Measurements from ENCODE around the gene KRTCAP2. TPM values are rescaled to one million over a fixed set of nuclear protein-coding genes. Genes with fewer than 3 reads are reported as not detected.
A peak's percentile ranks its signal among the peaks of the same experiment; 100 is the strongest.
"Not testable (repeated sequence)": the region's sequence is repeated elsewhere in the genome, so short reads cannot be mapped to it uniquely, and the experiment has no call there.

KRTCAP2 gene
- total RNA-seq, 2 donors from 2014 or later: 106 to 112 TPM

- Histone ChIP-seq H3K9me3 (no peaks in the 10 kb centered on the region), H3K27ac (peak overlapping the region; percentile 82 to 91), H3K4me1 (ENCODE audit: control insufficient read depth in 1 of 2, low read depth in 2 of 2) (peaks cover 6 to 25% of the 10 kb centered on the region in 2 donors), H3K27me3 (replicated peaks; ENCODE audit: insufficient read depth) (no peaks in the 10 kb centered on the region), H3K4me3 (peak overlapping the region; percentile 67), H3K36me3 (peaks cover 9% of the 10 kb centered on the region)
- peak; percentile 24 for ATAC-seq (ENCODE audit: insufficient number of reproducible peaks, low FRiP score, low read depth)
- DNase-seq (ENCODE audit: low spot score): no peak
- TF ChIP-seq CTCF (IDR thresholded peaks at IDR 0.05): no peak
These were observed 19.5 kb upstream of the KRTCAP2 start for GRCh38 chr1:155192346-155193274.

GRCh38 chr1:155191904-155192303 is 18.8 kb upstream of the KRTCAP2 start:
- no peak for TF ChIP-seq CTCF (IDR thresholded peaks at IDR 0.05)
- H3K36me3 ChIP-seq: peaks cover 2% of the 10 kb centered on the region
- no peaks in the 10 kb centered on the region for H3K27me3 ChIP-seq (replicated peaks; ENCODE audit: insufficient read depth)
- H3K27ac ChIP-seq: peak overlapping the region; percentile 61 to 82
- H3K4me1 ChIP-seq (ENCODE audit: control insufficient read depth in 1 of 2, low read depth in 2 of 2): peaks cover 6 to 25% of the 10 kb centered on the region in 2 donors
- DNase-seq (ENCODE audit: low spot score): no peak
- no peaks in the 10 kb centered on the region for H3K9me3 ChIP-seq
- H3K4me3 ChIP-seq: no peak overlapping the region
- ATAC-seq (ENCODE audit: insufficient number of reproducible peaks, low FRiP score, low read depth): no peak

- not testable (repeated sequence) for ATAC-seq (ENCODE audit: insufficient number of reproducible peaks, low FRiP score, low read depth); DNase-seq (ENCODE audit: low spot score); H3K27ac ChIP-seq; H3K9me3 ChIP-seq; H3K4me3 ChIP-seq; H3K27me3 ChIP-seq (replicated peaks; ENCODE audit: insufficient read depth); H3K36me3 ChIP-seq
- H3K4me1 ChIP-seq (ENCODE audit: control insufficient read depth in 1 of 2, low read depth in 2 of 2): peaks cover 6 to 17% of the 10 kb centered on the region in 2 donors
These were observed 16.8 kb upstream of the KRTCAP2 start for GRCh38 chr1:155189926-155190325.

GRCh38 chr1:155188268-155188667 is 15.2 kb upstream of the KRTCAP2 start:
- Histone ChIP-seq H3K27me3 (replicated peaks; ENCODE audit: insufficient read depth) (no peaks in the 10 kb centered on the region), H3K4me3 (no peak overlapping the region), H3K9me3 (no peaks in the 10 kb centered on the region), H3K27ac (no peak overlapping the region), H3K36me3 (no peaks in the 10 kb centered on the region), H3K4me1 (ENCODE audit: control insufficient read depth in 1 of 2, low read depth in 2 of 2) (peaks cover 3 to 4% of the 10 kb centered on the region in 2 donors)
- TF ChIP-seq CTCF (IDR thresholded peaks at IDR 0.05): no peak
- ATAC-seq (ENCODE audit: insufficient number of reproducible peaks, low FRiP score, low read depth) (no peak), DNase-seq (ENCODE audit: low spot score) (no peak)

- Histone ChIP-seq H3K27ac (no peak overlapping the region), H3K9me3 (no peaks in the 10 kb centered on the region), H3K27me3 (replicated peaks; ENCODE audit: insufficient read depth) (no peaks in the 10 kb centered on the region), H3K4me3 (no peak overlapping the region), H3K4me1 (ENCODE audit: control insufficient read depth in 1 of 2, low read depth in 2 of 2) (no peaks in the 10 kb centered on the region), H3K36me3 (no peaks in the 10 kb centered on the region)
- no peak for DNase-seq (ENCODE audit: low spot score)
- ATAC-seq (ENCODE audit: insufficient number of reproducible peaks, low FRiP score, low read depth): no peak
- no peak for TF ChIP-seq CTCF (IDR thresholded peaks at IDR 0.05)
These were observed 14.4 kb upstream of the KRTCAP2 start for GRCh38 chr1:155187456-155187891.

Data from thoracic aorta (tissue), 2 donors.